Fibroblast of skin of abdomen (primary cell): ENCODE data around the gene ABCA6.
A peak's percentile ranks its signal among the peaks of the same experiment; 100 is the strongest.
"Not testable (repeated sequence)": the region's sequence is repeated elsewhere in the genome, so short reads cannot be mapped to it uniquely, and the experiment has no call there.

Source experiments
- DNase-seq: peaks from one replicate; pipeline ENCODE4 v3.0.0-alpha.2; 2013

Gene ABCA6

DNA sequence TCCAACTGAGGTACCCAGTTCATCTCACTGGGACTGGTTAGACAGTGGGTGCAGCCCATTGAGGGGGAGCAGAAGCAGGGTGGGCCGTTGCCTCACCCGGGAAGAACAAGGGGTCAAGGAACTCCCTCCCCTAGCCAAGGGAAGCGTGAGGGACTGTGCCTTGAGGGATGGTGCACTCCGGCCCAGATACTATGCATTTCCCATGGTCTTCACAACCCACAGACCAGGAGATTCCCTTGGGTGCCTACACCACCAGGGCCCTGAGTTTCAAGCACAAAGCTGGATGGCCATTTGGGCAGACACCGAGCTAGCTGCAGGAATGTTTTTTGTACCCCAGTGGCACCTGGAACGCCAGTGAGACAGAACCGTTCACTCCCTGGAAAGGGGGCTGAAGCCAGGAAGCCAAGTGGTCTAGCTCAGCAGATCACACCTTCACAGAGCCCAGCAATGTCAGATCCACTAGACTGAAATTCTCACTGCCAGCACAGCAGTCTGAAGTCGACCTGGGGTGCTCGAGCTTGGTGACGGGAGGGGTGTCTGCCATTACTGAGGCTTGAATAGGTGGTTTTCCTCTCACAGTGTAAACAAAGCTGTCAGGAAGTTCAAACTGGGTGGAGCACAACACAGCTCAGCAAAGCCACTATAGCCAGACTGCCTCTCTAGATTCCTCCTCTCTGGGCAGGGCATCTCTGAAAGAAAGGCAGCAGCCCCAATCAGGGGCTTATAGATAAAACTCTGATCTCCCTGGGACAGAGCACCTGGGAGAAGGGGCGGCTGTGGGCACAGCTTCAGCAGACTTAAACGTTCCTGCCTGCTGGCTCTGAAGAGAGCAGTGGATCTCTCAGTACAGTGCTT, 71.1 kb downstream of the ABCA6 start:
- DNase-seq: not testable (repeated sequence)

- DNase-seq: peak; percentile 32
These were observed 72.4 kb downstream of the ABCA6 start for GRCh38 chr17:69069226-69069750.

- DNase-seq: no peak
These were observed 74.2 kb downstream of the ABCA6 start for GRCh38 chr17:69067274-69068047.

DNA sequence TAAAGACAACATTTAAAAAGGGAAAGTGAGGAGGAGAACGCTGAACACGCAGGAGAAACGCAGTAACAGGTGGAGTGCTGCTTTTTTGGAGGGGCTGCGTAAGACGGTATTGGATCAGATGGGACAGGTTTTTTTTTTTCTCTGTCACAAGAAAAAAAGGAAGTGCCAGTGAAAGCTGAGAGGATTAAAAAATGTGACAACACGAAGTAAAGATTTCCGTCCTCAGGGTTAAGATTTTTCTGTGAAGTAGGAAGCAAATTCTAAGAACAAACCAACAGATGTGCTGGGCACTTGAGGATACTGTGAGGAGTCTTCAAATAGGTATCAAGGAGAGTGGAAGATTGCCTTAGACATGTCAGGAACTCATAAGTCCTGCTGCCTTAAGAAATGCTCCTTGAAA, 75.2 kb downstream of the ABCA6 start:
- no peak for DNase-seq

DNA sequence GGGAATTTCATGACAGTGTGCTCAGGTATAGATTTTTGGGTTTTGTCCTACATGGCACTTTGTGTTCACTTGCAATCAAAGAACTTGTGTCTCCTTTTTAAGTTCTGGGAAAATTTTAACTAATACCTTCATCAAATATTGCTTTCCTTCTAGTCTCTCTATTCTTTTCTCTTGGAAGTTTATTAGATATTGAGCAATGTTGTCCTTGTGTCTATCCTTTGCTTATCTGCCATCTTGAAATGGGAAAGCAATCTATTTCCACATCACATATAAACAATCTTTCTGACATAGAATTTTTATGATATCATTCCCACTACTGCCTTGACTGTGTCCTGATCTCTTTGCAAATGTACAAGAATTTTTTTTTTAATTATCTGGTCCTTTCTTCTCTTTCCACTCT, 76.6 kb downstream of the ABCA6 start:
- no peak for DNase-seq

DNA sequence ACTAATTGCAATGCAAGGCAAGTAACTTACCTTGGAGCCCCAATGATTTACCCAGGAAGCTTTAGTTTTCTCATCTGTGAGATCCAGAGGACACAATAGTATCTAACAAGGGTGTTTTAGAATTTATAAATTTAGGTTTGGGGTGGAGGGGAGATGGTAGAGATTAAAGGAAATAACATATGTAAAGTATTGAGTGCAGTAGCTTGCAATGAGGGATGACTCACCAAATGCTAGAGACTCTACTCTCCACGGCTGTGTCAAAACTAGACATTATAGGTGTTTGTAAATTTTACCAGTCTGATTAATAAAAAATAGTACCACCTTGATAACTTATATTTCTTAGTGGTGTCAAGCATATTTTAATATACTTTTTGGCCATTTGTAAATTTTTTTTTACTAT, 77.2 kb downstream of the ABCA6 start:
- DNase-seq: no peak

DNA sequence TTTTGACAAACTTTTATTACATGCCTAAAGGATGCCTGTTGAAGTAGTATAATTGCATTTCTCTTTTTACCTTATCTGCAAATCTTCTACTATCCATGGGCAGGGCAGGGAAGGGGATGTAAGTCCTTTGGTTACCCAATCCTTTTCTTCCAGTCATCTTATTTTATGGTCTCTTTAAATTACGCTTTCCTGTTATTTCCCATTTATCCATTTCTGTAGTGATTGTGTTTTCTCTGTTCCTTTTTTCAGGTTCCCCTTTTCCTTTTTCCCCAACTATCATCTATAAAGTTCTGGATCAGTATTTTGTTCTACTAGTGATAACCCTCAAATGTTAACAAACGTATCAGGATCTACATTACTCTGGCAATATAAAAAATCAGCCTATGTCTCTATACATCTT, 77.7 kb downstream of the ABCA6 start:
- no peak for DNase-seq

DNA sequence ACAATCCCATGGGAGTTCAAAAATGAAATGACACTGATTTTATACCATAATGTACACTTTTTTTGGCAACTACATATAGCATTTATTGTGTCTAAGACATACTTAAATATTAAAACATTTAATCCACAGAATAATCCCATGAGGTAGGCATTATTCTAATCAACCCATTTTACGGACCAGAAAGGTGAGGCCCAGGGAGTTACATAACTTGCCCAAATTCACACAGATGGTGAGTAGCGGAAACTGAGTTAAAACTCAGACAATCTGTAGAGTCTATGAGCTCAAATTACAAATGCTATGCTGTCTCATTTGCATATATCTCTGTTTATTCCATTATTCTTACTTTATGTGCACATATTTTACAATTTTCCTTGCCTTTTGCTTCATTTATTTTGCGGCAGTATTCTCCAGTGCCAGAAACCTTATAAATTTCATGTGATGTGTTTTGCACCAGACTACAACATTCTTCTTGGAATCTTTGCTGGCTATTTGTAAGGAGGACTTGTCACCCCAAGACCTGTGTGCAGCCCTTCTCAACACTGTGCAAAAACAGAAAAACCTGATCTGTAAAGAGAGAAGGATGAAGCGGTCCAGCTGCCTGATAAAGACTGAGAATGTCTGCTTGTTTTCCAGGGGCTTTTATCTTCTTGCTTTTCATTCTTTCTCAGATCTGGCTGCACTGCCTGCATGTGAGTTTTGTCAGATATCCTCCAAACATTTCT, 78.7 kb downstream of the ABCA6 start:
- DNase-seq: no peak

DNA sequence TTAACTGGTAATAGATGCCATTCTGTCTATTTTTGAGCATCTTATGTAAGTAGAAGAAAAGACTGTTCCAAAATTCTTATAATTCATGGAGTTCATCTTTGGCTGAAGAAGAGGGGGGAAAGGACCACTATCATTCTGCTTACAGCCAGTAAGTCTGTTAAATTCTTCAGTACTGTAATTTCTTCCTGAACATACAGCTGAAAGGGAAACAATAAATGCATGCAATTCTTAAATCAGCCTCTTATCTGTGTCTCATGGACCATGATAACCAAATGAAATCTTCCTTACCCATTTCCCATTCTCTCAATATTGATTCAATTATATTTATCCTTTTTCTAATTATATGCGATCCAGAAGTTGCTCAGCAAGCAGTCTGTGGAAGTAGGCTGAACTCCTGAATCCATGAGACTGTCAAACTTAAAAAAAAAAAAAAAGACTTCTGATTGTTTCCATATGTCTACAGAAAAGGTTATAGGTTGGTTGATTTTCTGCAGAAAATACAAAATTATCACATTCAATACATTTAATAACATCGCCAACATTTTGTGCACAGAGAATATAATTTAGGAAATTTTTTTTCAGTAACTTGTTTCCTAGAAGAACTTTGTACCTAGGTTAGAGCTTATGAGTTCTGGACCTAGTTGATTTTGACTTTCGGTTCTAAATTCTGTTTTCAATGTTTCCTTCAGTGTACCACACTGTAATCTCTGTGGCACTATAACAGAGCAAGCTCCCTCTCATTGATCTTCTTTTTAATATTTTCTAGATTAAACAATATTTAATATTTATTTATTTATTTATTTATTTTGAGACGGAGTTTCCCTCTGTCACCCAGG, 79.8 kb downstream of the ABCA6 start:
- no peak for DNase-seq

- DNase-seq: peak; percentile 75
These were observed 80.9 kb downstream of the ABCA6 start, which contains the start of gene ABCA9 for GRCh38 chr17:69060822-69061221. Gene ABCA9, minus strand, starts transcription at chr17:69060927. Its CDS starts 9,801 bp downstream, at chr17:69051126.

DNA sequence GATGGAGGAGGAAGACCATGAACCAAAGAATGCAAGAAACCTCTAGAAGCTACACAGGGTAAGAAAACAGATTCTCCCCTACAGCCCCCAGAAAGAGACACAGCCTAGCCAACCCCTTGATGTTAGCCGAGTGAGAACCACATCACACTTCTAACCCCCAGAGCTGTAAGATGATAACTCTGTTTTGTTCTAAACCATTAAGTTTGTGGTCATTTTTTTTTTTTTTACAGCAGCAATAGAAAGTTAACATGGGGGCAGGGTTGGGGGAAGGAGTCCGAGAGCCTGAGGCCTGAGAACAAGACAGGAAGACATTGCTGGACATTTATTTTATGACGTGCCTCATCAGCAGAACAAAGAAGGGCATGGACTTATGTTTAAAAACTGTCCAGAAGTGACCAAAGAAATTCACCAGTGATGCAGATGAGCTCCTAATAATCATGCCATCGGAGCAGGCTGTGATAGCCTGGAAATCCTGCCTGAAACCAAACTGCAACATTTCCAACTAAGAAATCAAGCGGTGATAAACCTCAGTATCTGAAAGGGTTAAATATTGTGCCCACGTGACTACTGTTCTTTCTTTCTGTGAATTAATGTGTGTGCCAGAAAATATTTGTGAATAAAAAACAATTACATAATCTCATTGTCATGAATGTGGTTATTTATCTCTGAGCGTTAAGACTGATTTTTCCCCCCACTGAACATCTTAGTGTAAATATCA, 82.1 kb downstream of the ABCA6 start:
- no peak for DNase-seq

DNA sequence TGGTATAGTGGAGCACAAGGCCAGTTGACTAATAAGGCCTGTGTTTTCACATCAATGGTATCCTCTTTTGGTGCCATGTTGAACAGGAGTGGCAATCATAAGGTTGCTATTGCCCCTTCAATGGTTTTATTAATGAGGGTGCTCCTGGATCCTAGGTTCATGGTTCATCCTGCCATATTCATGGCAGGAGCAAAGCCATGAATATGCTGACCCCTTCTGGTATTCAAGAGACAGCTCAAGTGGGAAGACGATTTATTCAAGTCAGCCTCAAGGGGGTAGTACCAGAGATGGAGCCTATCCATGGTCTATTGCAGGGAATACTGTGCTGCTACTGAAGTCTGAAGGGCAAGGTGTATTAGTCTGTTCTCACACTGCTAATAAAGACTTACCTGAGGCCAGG, 83.5 kb downstream of the ABCA6 start:
- DNase-seq: no peak

GRCh38 chr17:69057280-69057679, 84.4 kb downstream of the ABCA6 start:
- no peak for DNase-seq

GRCh38 chr17:69056179-69056823, 85.4 kb downstream of the ABCA6 start:
- DNase-seq: no peak

DNA sequence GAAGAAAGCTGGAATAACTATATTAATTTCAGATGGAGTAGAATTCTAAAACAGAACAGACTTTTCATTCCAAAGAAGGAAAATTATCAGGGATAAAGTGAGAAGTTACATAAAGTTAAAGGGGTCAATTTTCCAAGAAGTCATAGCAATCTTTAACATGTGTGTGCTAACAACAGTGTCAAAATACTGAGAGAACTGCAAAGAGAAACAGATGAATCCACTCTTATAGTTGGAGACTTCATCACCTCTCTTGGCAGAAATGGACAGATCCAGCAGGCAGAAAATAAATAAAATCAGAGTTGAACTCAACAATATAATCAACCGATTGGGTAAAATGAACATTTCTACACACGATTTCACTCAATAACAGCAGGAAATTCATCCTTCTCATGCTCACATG, 86.4 kb downstream of the ABCA6 start:
- no peak for DNase-seq

DNA sequence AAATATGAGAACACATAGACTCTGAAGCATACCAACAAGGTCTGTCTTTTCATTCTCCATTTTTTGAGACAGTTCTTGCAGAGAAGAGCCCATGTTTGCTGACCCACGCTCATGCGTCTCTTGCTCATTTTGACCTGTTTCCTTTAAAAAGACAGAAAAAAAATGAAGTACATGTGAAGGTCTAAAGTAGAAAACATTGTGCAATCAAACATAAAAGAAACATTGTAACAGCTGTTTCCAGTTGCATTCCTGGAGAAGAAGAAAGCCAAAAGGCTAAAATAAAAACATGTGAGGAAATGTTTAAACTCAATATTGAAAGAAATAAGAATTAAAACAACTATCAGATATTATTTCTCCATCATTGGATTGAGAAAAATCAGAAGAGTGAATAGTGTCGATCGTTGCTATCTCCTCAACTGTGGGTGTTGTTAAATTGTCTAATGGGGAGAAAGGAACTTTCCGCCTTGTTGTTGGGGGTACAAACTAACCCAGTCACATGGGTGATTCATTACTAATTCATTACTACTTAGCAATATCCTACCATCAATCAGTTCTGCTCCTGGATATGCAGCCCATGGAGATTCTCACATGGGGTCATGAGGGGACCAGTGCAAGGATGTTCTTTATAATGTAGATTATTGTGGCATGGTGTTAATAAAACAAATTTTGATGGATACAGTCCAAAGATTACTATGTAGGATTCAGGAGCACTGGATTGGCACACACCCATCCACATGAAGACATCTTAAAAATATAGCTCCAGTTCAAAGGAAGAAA, 90.5 kb downstream of the ABCA6 start:
- peak; percentile 46 for DNase-seq

DNA sequence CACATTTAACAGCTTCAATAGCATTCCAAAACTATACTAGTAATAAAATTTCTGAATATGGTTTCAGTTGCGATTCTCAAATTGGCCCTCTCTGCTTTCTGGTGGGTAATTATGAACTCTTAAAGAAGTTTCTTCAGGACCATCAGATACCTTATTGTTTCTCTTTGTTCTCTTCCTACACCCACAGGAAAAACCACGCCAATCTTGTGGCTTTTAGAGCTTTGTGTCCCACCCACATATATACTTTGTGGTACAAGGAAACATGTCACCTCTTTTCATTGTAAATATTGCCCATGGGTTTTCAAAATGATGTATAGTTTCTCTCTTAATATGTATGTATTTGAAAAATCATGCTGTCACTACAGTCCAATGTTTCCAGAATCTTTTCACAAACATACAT, 93.1 kb downstream of the ABCA6 start:
- no peak for DNase-seq

DNA sequence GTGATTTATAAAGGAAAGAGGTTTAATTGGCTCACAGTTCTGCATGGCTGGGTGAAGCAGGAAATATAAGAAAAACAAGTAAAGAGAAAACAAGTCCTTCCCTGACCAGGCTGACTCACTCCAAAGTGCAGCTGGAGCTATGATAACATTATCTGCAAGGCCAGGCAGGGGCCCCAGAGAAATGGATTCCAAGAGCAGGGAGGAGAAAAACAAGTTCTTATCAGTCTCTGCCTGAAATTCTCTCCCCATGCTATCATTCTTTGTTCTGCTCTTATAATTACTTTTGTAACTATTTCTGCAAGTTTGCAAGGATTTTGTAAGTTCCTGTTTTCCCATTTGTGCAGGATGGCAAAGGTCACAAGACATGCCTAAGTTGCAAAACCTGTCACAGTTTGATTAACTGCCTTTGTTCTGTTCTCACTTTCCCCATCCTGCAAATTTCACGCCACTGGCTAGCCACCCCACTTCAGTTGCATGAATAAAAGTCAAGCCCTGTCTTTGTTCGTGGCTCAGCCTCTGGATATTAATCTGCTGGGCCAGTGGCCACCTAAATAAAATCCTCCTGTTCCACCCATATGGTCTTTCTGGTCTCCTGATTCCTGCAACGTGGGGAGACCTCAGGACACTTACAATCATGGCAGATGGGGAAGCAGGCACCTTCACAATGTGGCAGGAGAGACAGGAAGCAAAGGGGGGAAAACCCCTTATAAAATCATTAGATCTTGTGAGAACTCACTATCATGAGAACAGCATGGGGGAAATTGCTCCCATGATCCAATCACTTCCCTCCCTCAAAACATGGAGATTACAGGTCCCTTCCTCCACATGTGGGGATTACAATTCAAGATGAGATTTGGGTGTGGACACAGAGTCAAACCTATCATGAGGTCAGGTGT, 94.1 kb downstream of the ABCA6 start:
- DNase-seq: peak; percentile 58
